ENCODE results near the gene SLC22A16. TPM values are rescaled to one million over a fixed set of nuclear protein-coding genes. Genes with fewer than 3 reads are reported as not detected.
"Not testable (repeated sequence)": the region's sequence is repeated elsewhere in the genome, so short reads cannot be mapped to it uniquely, and the experiment has no call there.

The SLC22A16 gene
- total and polyA plus RNA-seq, 2 donors = 1.0 to 1.9 TPM

DNA sequence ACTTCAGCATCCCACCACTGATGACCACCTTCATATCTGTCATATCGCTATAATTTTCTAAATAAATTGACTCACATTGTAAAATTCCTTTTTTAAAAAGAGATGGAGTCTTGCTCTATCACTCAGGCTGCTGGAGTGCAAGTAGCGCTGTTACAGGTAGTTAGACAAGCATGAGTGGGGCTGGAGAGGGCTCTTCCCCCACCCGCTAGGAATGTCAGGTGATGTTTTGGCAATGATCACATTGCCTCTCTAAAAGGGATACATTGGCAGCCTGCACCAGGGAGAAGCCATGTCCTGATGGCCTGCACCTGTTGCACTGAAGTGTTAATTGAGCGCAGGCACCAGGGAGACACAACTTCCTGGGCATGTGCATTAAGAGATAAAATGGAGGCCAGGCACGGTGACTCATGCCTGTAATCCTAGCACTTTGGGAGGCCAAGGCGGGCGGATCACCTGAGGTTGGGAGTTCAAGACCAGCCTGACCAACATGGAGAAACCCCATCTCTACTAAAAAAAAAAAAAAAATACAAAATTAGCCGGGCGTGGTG lies 16.9 kb upstream of the SLC22A16 start:
- no peak for DNase-seq (ENCODE audit: low read depth in 6 of 9, low spot score in 9 of 9)
- H3K9me3 ChIP-seq (ENCODE audit: control insufficient read depth in 2 of 2, insufficient read depth in 1 of 2, low read length in 1 of 2) = peaks cover 0 to 7% of the 10 kb centered on the region in 2 donors
- no peak overlapping the region for H3K4me3 ChIP-seq (ENCODE audit: low read length in 2 of 2)
- no peaks in the 10 kb centered on the region for H3K27me3 ChIP-seq (ENCODE audit: control insufficient read depth in 2 of 2, insufficient read depth in 1 of 2, low read length in 1 of 2)
- H3K27ac ChIP-seq (ENCODE audit: low read depth in 1 of 2, low read length in 1 of 2) = no peak overlapping the region
- peaks cover 0 to 4% of the 10 kb centered on the region in 2 donors for H3K4me1 ChIP-seq (ENCODE audit: control insufficient read depth in 2 of 2, insufficient read depth in 2 of 2, low read length in 2 of 2)
- WGBS = 94% methylated on average over 9 of the region's 9 CpGs
- H3K36me3 ChIP-seq (ENCODE audit: control insufficient read depth in 2 of 2, insufficient read depth in 2 of 2, low read length in 1 of 2) = no peaks in the 10 kb centered on the region

DNA sequence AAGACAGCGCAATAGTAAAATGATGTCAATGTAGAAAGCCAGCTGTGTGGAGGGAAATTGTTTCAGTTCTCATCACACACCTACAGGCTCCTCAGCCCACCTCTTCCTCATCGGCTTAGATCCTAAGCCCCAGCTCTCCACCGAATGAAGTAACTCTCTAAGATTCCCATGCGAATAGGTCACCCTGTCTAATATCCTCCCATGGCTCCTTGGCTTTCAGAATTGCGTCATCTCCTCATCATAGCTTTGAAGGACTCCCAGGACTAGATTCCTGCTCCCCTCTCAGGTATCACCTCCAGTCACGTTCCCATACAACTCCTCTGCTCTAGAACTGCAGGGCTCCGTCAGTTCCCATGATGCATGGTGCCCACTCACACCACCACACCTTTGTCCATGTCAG lies 16.2 kb upstream of the SLC22A16 start:
- no peak overlapping the region for H3K4me3 ChIP-seq (ENCODE audit: low read length in 2 of 2)
- no peak for DNase-seq (ENCODE audit: low read depth in 6 of 9, low spot score in 9 of 9)
- WGBS = 93% methylated on average over 7 of the region's 7 CpGs
- H3K9me3 ChIP-seq (ENCODE audit: control insufficient read depth in 2 of 2, insufficient read depth in 1 of 2, low read length in 1 of 2) = peaks cover 0 to 7% of the 10 kb centered on the region in 2 donors
- H3K4me1 ChIP-seq (ENCODE audit: control insufficient read depth in 2 of 2, insufficient read depth in 2 of 2, low read length in 2 of 2) = peaks cover 0 to 4% of the 10 kb centered on the region in 2 donors
- H3K27me3 ChIP-seq (ENCODE audit: control insufficient read depth in 2 of 2, insufficient read depth in 1 of 2, low read length in 1 of 2) = no peaks in the 10 kb centered on the region
- H3K27ac ChIP-seq (ENCODE audit: low read depth in 1 of 2, low read length in 1 of 2) = peak overlapping the region; percentile 54 to 66
- H3K36me3 ChIP-seq (ENCODE audit: control insufficient read depth in 2 of 2, insufficient read depth in 2 of 2, low read length in 1 of 2) = no peaks in the 10 kb centered on the region

DNA sequence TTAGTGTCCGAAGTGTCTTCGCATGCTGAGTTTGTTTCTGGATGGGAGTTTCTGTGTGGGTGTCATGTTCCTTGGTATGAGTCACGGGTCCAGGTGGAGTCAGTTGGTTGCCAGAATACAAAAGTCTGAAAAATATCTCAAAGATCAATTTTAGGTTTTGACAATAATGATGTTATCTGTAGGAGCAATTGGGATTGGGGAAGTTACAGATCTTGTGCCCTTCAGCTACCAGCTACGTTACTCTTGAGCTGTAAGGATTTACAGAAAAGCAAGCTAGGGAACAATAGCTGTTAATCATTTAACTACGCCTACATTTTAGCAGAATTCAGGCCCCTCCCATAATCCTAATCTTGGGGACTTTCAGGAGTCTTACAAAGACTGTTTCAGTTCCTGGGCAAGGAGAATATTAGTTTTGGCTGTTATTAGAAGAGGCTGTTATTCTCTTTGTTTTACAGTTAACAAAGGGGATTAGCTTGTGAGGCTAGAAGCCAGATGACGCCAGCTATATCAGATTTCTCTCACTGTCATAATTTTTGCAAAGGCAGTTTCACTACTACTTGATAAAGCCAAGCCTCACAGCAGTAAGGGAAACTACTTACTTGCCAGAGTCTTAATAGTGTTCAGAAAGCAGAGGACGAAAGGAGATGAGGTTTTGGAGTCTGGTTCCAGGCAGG lies 15.4 kb upstream of the SLC22A16 start:
- H3K4me3 ChIP-seq (ENCODE audit: low read length in 2 of 2) = no peak overlapping the region
- H3K9me3 ChIP-seq (ENCODE audit: control insufficient read depth in 2 of 2, insufficient read depth in 1 of 2, low read length in 1 of 2) = no peaks in the 10 kb centered on the region
- H3K36me3 ChIP-seq (ENCODE audit: control insufficient read depth in 2 of 2, insufficient read depth in 2 of 2, low read length in 1 of 2) = no peaks in the 10 kb centered on the region
- WGBS = 93% methylated on average over 7 of the region's 7 CpGs
- no peaks in the 10 kb centered on the region for H3K27me3 ChIP-seq (ENCODE audit: control insufficient read depth in 2 of 2, insufficient read depth in 1 of 2, low read length in 1 of 2)
- H3K27ac ChIP-seq (ENCODE audit: low read depth in 1 of 2, low read length in 1 of 2) = peak overlapping the region; percentile 54 to 66
- peaks cover 0 to 4% of the 10 kb centered on the region in 2 donors for H3K4me1 ChIP-seq (ENCODE audit: control insufficient read depth in 2 of 2, insufficient read depth in 2 of 2, low read length in 2 of 2)
- no peak for DNase-seq (ENCODE audit: low read depth in 6 of 9, low spot score in 9 of 9)

DNA sequence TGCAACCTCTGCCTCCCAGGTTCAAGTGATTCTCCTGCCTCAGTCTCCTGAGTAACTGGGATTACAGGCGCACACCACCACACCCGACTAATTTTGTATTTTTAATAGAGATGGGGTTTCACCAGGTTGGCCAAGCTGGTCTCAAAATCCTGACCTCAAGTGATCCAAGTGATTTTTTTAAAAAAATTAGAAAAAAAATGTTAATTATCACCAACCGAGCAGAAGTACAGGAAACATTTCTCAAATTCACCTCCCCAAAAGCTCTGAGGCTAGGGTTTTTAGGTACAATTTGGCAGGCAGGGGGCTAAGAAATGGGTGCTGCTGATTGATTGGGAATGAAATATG lies 14.9 kb upstream of the SLC22A16 start:
- H3K27me3 ChIP-seq (ENCODE audit: control insufficient read depth in 2 of 2, insufficient read depth in 1 of 2, low read length in 1 of 2) = no peaks in the 10 kb centered on the region
- H3K9me3 ChIP-seq (ENCODE audit: control insufficient read depth in 2 of 2, insufficient read depth in 1 of 2, low read length in 1 of 2) = no peaks in the 10 kb centered on the region
- no peak for DNase-seq (ENCODE audit: low read depth in 6 of 9, low spot score in 9 of 9)
- peak overlapping the region in 1 of 2 donors; percentile 63 for H3K27ac ChIP-seq (ENCODE audit: low read depth in 1 of 2, low read length in 1 of 2)
- no peaks in the 10 kb centered on the region for H3K36me3 ChIP-seq (ENCODE audit: control insufficient read depth in 2 of 2, insufficient read depth in 2 of 2, low read length in 1 of 2)
- peaks cover 0 to 4% of the 10 kb centered on the region in 2 donors for H3K4me1 ChIP-seq (ENCODE audit: control insufficient read depth in 2 of 2, insufficient read depth in 2 of 2, low read length in 2 of 2)
- no peak overlapping the region for H3K4me3 ChIP-seq (ENCODE audit: low read length in 2 of 2)
- WGBS = 93% methylated on average over 3 of the region's 3 CpGs

DNA sequence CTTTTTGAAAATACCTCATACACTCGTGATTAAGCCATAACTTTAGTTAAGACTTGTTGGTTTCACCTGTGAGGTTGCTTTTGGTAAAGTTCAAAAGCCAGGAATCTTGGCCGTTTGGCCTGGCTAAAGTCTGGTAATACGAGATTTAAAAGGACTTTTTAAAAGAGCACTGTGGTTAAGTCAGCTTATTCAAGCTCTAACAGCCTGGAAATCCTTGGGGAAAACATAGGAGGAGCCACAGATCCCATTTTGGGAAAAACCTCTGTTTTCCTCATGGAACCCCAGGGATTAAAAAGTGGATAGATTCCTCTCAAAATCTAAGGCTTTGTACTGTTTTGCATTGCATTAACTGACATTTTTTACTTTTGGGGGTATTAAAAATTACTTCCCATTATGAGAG lies 13.7 kb upstream of the SLC22A16 start:
- H3K36me3 ChIP-seq (ENCODE audit: control insufficient read depth in 2 of 2, insufficient read depth in 2 of 2, low read length in 1 of 2) = no peaks in the 10 kb centered on the region
- H3K9me3 ChIP-seq (ENCODE audit: control insufficient read depth in 2 of 2, insufficient read depth in 1 of 2, low read length in 1 of 2) = no peaks in the 10 kb centered on the region
- H3K27me3 ChIP-seq (ENCODE audit: control insufficient read depth in 2 of 2, insufficient read depth in 1 of 2, low read length in 1 of 2) = no peaks in the 10 kb centered on the region
- H3K4me3 ChIP-seq (ENCODE audit: low read length in 2 of 2) = no peak overlapping the region
- peaks cover 0 to 4% of the 10 kb centered on the region in 2 donors for H3K4me1 ChIP-seq (ENCODE audit: control insufficient read depth in 2 of 2, insufficient read depth in 2 of 2, low read length in 2 of 2)
- 92% methylated on average over 3 of the region's 3 CpGs for WGBS
- DNase-seq (ENCODE audit: low read depth in 6 of 9, low spot score in 9 of 9) = no peak
- no peak overlapping the region for H3K27ac ChIP-seq (ENCODE audit: low read depth in 1 of 2, low read length in 1 of 2)

DNA sequence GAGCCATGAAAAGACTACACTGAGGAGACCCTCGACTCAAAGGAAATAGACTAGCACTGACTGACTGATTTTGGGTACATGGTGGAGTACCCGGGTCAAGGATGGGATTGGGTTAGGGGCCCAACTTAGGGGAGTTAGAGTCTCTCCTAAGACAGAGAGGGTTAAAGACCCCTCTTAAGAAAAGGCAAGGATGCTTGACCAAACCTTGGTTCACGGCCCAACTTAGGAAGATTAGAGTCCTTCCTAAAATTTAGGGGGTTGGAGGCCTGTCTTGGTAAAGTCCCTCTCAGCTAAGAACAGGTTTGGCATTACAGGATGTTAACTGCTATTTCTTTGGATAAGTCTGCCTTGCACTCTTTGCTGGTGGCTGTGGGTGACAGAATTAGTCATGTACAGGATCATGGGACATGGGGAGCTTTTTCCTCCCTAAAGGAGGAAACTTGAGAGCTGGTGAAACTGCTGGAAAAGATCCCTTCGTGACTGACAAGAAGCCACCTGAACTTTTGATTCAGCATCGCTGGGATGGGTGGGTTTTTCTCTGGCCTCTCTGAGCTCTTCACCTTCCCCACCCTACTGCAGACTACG lies 12.3 kb upstream of the SLC22A16 start:
- Histone ChIP-seq H3K36me3 (ENCODE audit: control insufficient read depth in 2 of 2, insufficient read depth in 2 of 2, low read length in 1 of 2) (no peaks in the 10 kb centered on the region), H3K4me3 (ENCODE audit: low read length in 2 of 2) (no peak overlapping the region), H3K9me3 (ENCODE audit: control insufficient read depth in 2 of 2, insufficient read depth in 1 of 2, low read length in 1 of 2) (no peaks in the 10 kb centered on the region), H3K27me3 (ENCODE audit: control insufficient read depth in 2 of 2, insufficient read depth in 1 of 2, low read length in 1 of 2) (no peaks in the 10 kb centered on the region), H3K27ac (ENCODE audit: low read depth in 1 of 2, low read length in 1 of 2) (no peak overlapping the region), H3K4me1 (ENCODE audit: control insufficient read depth in 2 of 2, insufficient read depth in 2 of 2, low read length in 2 of 2) (peaks cover 0 to 4% of the 10 kb centered on the region in 2 donors)
- DNase-seq (ENCODE audit: low read depth in 6 of 9, low spot score in 9 of 9) = no peak
- 99% methylated on average over 6 of the region's 6 CpGs for WGBS

DNA sequence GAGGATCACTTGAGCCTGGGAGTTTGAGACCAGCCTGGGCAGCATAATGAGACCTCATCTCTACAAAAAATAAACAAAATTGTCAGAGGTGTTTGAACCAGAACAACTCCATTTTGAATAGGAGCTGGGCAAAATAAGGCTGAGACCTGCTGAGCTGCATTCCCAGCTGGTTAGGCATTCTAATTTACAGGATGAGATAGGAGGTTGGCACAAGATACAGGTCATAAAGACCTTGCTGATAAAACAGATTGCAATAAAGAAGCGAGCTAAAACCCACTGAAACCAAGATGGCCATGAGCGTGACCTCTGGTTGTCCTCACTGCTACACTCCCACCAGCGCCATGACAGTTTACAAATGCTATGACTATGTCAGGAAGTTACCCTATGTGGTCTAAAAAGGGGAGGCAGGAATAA lies 11.6 kb upstream of the SLC22A16 start:
- H3K4me3 ChIP-seq (ENCODE audit: low read length in 2 of 2); H3K36me3 ChIP-seq (ENCODE audit: control insufficient read depth in 2 of 2, insufficient read depth in 2 of 2, low read length in 1 of 2); H3K27ac ChIP-seq (ENCODE audit: low read depth in 1 of 2, low read length in 1 of 2); H3K9me3 ChIP-seq (ENCODE audit: control insufficient read depth in 2 of 2, insufficient read depth in 1 of 2, low read length in 1 of 2); DNase-seq (ENCODE audit: low read depth in 6 of 9, low spot score in 9 of 9); H3K4me1 ChIP-seq (ENCODE audit: control insufficient read depth in 2 of 2, insufficient read depth in 2 of 2, low read length in 2 of 2); H3K27me3 ChIP-seq (ENCODE audit: control insufficient read depth in 2 of 2, insufficient read depth in 1 of 2, low read length in 1 of 2): not testable (repeated sequence)
- 98% methylated on average over 3 of the region's 3 CpGs for WGBS

DNA sequence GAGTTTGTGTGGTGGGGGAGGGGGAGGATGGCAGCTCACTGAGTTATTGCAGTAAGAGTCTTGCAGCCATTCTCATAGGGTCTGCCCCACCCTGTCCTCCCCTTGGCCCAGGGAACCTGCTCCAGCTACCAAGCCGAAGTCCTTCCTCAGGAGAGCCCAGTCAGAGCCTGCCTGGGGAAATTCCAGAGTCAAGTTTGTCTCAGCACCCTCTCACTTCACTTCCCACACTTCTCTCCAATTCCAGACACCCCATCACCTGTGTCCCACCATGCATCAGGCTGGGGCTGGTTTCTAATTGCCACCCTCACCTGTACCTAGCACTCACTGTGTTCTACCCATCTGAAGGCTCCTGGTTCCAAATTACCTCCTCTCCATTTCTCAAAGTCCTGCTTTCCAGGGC lies 10.3 kb upstream of the SLC22A16 start:
- no peak overlapping the region for H3K27ac ChIP-seq (ENCODE audit: low read depth in 1 of 2, low read length in 1 of 2)
- H3K9me3 ChIP-seq (ENCODE audit: control insufficient read depth in 2 of 2, insufficient read depth in 1 of 2, low read length in 1 of 2) = peaks cover 0 to 3% of the 10 kb centered on the region in 2 donors
- no peak overlapping the region for H3K4me3 ChIP-seq (ENCODE audit: low read length in 2 of 2)
- H3K27me3 ChIP-seq (ENCODE audit: control insufficient read depth in 2 of 2, insufficient read depth in 1 of 2, low read length in 1 of 2) = no peaks in the 10 kb centered on the region
- WGBS = 94% methylated on average over 1 of the region's 1 CpG
- peaks cover 0 to 2% of the 10 kb centered on the region in 2 donors for H3K4me1 ChIP-seq (ENCODE audit: control insufficient read depth in 2 of 2, insufficient read depth in 2 of 2, low read length in 2 of 2)
- no peak for DNase-seq (ENCODE audit: low read depth in 6 of 9, low spot score in 9 of 9)
- H3K36me3 ChIP-seq (ENCODE audit: control insufficient read depth in 2 of 2, insufficient read depth in 2 of 2, low read length in 1 of 2) = no peaks in the 10 kb centered on the region

DNA sequence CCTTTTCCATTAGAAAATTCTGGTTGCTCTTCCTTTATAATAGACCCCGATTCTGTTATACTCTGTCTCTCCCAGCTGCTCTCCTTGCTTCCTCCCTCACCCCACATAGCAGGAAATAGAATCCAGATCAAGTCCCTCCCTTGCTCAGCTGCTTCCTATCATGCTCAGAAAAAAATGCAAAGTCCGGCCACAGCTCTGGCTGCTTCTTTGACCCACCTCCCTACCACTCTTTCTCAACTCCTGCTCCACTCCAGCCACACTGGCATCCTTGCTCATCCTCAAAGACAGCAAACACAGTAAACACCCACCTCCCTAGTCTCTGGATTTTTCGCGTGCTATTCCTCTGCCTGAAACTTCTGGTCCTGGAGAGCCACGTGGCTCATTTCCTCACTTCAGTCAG lies 9.1 kb upstream of the SLC22A16 start:
- H3K27me3 ChIP-seq (ENCODE audit: control insufficient read depth in 2 of 2, insufficient read depth in 1 of 2, low read length in 1 of 2) = no peaks in the 10 kb centered on the region
- no peak overlapping the region for H3K27ac ChIP-seq (ENCODE audit: low read depth in 1 of 2, low read length in 1 of 2)
- no peak for DNase-seq (ENCODE audit: low read depth in 6 of 9, low spot score in 9 of 9)
- H3K4me3 ChIP-seq (ENCODE audit: low read length in 2 of 2) = no peak overlapping the region
- no peaks in the 10 kb centered on the region for H3K4me1 ChIP-seq (ENCODE audit: control insufficient read depth in 2 of 2, insufficient read depth in 2 of 2, low read length in 2 of 2)
- H3K9me3 ChIP-seq (ENCODE audit: control insufficient read depth in 2 of 2, insufficient read depth in 1 of 2, low read length in 1 of 2) = peaks cover 0 to 3% of the 10 kb centered on the region in 2 donors
- WGBS = 57% methylated on average over 5 of the region's 5 CpGs
- H3K36me3 ChIP-seq (ENCODE audit: control insufficient read depth in 2 of 2, insufficient read depth in 2 of 2, low read length in 1 of 2) = no peaks in the 10 kb centered on the region

Data from thymus (tissue), 11 donors.